Endothelial cell of umbilical vein (primary cell): ENCODE measurements around the gene C5orf58. TPM values are rescaled to one million over a fixed set of nuclear protein-coding genes. Genes with fewer than 3 reads are reported as not detected.

Experiments
- BruUV-seq: library from RNA; stranded (reverse); fragments of 400-500 nt; replicated peaks from 2 replicates; lab custom pipeline; 2021; lab: Mats Ljungman, UMichigan
- CTCF ChIA-PET: fragments of 300-600, 350-600 bp; sonication (Branson Sonifier 250); formaldehyde crosslinking; loops from one replicate; lab custom pipeline; 2021; ENCODE audit warnings: antibody characterized with exemption, inconsistent platforms; lab: Charles Lee
- POLR2A ChIA-PET: fragments of 300-600, 350-600 bp; sonication (Branson Sonifier 250); formaldehyde crosslinking; loops from one replicate; lab custom pipeline; 2021; ENCODE audit warnings: antibody characterized with exemption, inconsistent platforms; lab: Charles Lee
- DNase-seq: peaks from one replicate; pipeline ENCODE4 v3.0.0-alpha.2; 2011; ENCODE audit warnings: low read depth, low spot score
- FAIRE-seq: peaks from 2 replicates; lab custom pipeline; 2011; peaks lifted over from hg19 to GRCh38; lab: Jason Lieb, UNC
- H2AFZ ChIP-seq: 2 replicates; pipeline ENCODE4 v1.6.0; 2012; ENCODE audit warnings: low read depth, low read length, control low read depth, inconsistent platforms
- H3K27ac ChIP-seq: 2 replicates; pipeline ENCODE4 v1.5.1; 2011; ENCODE audit warnings: low read depth, mild to moderate bottlenecking, control low read depth, low read length, moderate library complexity; ENCODE audit not compliant: insufficient read depth
- H3K27me3 ChIP-seq, 2 experiments: 2 replicates each; pipeline versions ENCODE4 v1.6.0 to v1.6.1; 2011; ENCODE audit warnings: low read length in 2 of 2, mixed read lengths in 1 of 2; ENCODE audit not compliant: control insufficient read depth in 2 of 2, insufficient read depth in 2 of 2
- H3K36me3 ChIP-seq, 2 experiments: 2 replicates in 1 of 2; 3 replicates in 1 of 2; pipeline ENCODE4 v1.5.1; 2011; ENCODE audit warnings: low read length in 2 of 2, mild to moderate bottlenecking in 1 of 2, moderate library complexity in 1 of 2; ENCODE audit not compliant: control insufficient read depth in 2 of 2, insufficient read depth in 2 of 2; ENCODE audit errors: extremely low read depth in 1 of 2
- H3K4me1 ChIP-seq: 3 replicates; pipeline ENCODE4 v1.5.1; 2011; ENCODE audit warnings: mild to moderate bottlenecking, low read length; ENCODE audit not compliant: control insufficient read depth, insufficient read depth; ENCODE audit errors: extremely low read depth
- H3K4me2 ChIP-seq: 2 replicates; pipeline ENCODE4 v1.6.1; 2011; ENCODE audit warnings: low read length, control low read depth, mixed read lengths; ENCODE audit not compliant: insufficient read depth
- H3K4me3 ChIP-seq, 3 experiments: fragments of 200-600 bp in 1 of 3; sonication (generic), shearing (Covaris generic) in 1 of 3; replicated peaks in 1 of 3; 2 replicates each; pipeline ENCODE4 v1.5.1; 2011 to 2016; ENCODE audit warnings: control low read depth in 3 of 3, low read length in 3 of 3, mild to moderate bottlenecking in 2 of 3, inconsistent platforms in 1 of 3, low read depth in 1 of 3, moderate library complexity in 1 of 3; ENCODE audit not compliant: insufficient read depth in 1 of 3
- H3K79me2 ChIP-seq: 2 replicates; pipeline ENCODE4 v1.6.0; 2012; ENCODE audit warnings: low read length, inconsistent platforms; ENCODE audit not compliant: control insufficient read depth, insufficient read depth
- H3K9ac ChIP-seq: replicated peaks from 2 replicates; pipeline ENCODE3; 2011; ENCODE audit warnings: low read length, control low read depth; ENCODE audit not compliant: insufficient read depth; ENCODE audit errors: extremely low read depth
- H3K9me1 ChIP-seq: replicated peaks from 3 replicates; pipeline ENCODE4 v1.6.0; 2011; ENCODE audit warnings: mild to moderate bottlenecking, low read length; ENCODE audit not compliant: control insufficient read depth, insufficient read depth; ENCODE audit errors: extremely low read depth
- H3K9me3 ChIP-seq: replicated peaks from 2 replicates; pipeline ENCODE4 v1.5.1; 2012; ENCODE audit warnings: low read length, inconsistent platforms; ENCODE audit not compliant: control insufficient read depth, insufficient read depth
- H4K20me1 ChIP-seq: replicated peaks from 2 replicates; pipeline ENCODE3; 2011; ENCODE audit warnings: mild to moderate bottlenecking, low read length; ENCODE audit not compliant: control insufficient read depth, insufficient read depth; ENCODE audit errors: extremely low read depth
- EZH2 ChIP-seq: IDR thresholded peaks from 2 replicates; pipeline ENCODE4 v1.6.1; 2012; ENCODE audit warnings: borderline replicate concordance, low read depth, mild to moderate bottlenecking, moderate library complexity, low read length, inconsistent platforms; ENCODE audit not compliant: severe bottlenecking
- FOS ChIP-seq: IDR thresholded peaks from 2 replicates; pipeline ENCODE4 v1.6.1; 2011; ENCODE audit warnings: mild to moderate bottlenecking, low read length, moderate library complexity, borderline replicate concordance; ENCODE audit not compliant: insufficient read depth
- MYC ChIP-seq: IDR thresholded peaks from one replicate; pipeline ENCODE4 v1.6.1; 2011; ENCODE audit warnings: mild to moderate bottlenecking, low read depth, low read length
- POLR2A ChIP-seq: IDR thresholded peaks from 2 replicates; pipeline ENCODE4 v1.6.1; 2012; ENCODE audit warnings: low read depth, mild to moderate bottlenecking, control low read depth, low read length
- POLR2AphosphoS5 ChIP-seq: IDR thresholded peaks from 2 replicates; pipeline ENCODE4 v1.6.1; 2012; ENCODE audit warnings: low read depth, mild to moderate bottlenecking, control low read depth, low read length, moderate library complexity; ENCODE audit not compliant: insufficient read depth
- dilution Hi-C: fragments of 300-500 bp; cut with MboI; formaldehyde crosslinking; loops from one replicate; pipeline ENCODE4 v1.15.0; 2019; ENCODE audit warnings: low sequenced_read_pairs; ENCODE audit not compliant: extremely low pct_ligation_motif_present
- intact Hi-C: fragments of 100-400 bp; cut with micrococcal nuclease; formaldehyde crosslinking; loops from one replicate; pipeline ENCODE4 v1.10.0; 2022
- polyA plus RNA-seq, 4 experiments: library from polyadenylated mRNA; depleted of rRNA in 3 of 4; stranded (reverse) in 3 of 4; unstranded in 1 of 4; fragments of >200 nt; gene quantifications; 2 replicates each; pipeline versions ENCODE4 v1.2.1 to v1.2.3, GENCODE V29; 2011 to 2012; ENCODE audit warnings: missing spikeins in 1 of 4
- total RNA-seq: library from RNA; stranded (reverse); gene quantifications from 2 replicates; pipeline ENCODE4 v1.2.3, GENCODE V29; 2021
- TF ChIP-seq, protein P1 (sequence below), 2 donors: IDR thresholded peaks; 1 replicate in 1 of 2; 2 replicates in 1 of 2; pipeline ENCODE4 v1.5.1; 2011; ENCODE audit warnings: low read length in 2 of 2, mild to moderate bottlenecking in 2 of 2, moderate library complexity in 2 of 2, control low read depth in 1 of 2, inconsistent platforms in 1 of 2, low read depth in 1 of 2; ENCODE audit not compliant: insufficient read depth in 1 of 2; ENCODE audit errors: extremely low read depth in 1 of 2

Gene C5orf58
- total and polyA plus RNA-seq, 2 donors (not counting 3 experiments of a cell fraction or from before 2014, with no cell fraction given), result not detected

DNA sequence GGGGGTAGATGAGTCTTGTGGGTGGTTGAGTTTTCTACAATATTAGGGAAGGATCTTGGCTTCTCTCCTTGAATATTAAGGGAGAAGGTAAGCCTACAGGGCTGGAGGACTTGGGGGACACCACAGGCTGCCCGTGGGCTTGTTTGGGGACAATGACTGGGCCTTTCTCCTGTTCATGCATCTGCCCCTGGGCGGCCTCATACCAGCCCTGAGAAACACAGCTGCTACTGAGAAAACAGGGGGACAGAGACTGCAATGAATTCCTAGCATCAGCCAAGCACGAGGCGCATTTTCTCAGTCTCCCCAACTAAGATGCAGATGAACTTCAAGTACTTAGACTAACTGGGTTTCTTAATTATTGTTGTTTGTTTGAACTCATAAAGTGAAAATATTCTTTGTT, 24.6 kb downstream of the C5orf58 start:
- BruUV-seq, result no TSS peak
- dilution Hi-C loops, result no loop called here
- Histone ChIP-seq H3K27me3 (peaks cover 8 to 12% of the 10 kb centered on the region in 2 experiments), H4K20me1 (no peaks in the 10 kb centered on the region), H3K4me2 (no peak overlapping the region), H3K9me3 (no peaks in the 10 kb centered on the region), H2AFZ (no peak overlapping the region), H3K4me3 (no peak overlapping the region), H3K36me3 (no peaks in the 10 kb centered on the region), H3K27ac (no peak overlapping the region), H3K9me1 (no peaks in the 10 kb centered on the region), H3K4me1 (no peaks in the 10 kb centered on the region), H3K9ac (no peak overlapping the region), H3K79me2 (no peaks in the 10 kb centered on the region)
- intact Hi-C loops, result no loop called here
- POLR2A ChIA-PET, result no interaction called here
- no peak for TF ChIP-seq POLR2AphosphoS5
- TF ChIP-seq POLR2A, result no peak
- TF ChIP-seq, protein P1, sequence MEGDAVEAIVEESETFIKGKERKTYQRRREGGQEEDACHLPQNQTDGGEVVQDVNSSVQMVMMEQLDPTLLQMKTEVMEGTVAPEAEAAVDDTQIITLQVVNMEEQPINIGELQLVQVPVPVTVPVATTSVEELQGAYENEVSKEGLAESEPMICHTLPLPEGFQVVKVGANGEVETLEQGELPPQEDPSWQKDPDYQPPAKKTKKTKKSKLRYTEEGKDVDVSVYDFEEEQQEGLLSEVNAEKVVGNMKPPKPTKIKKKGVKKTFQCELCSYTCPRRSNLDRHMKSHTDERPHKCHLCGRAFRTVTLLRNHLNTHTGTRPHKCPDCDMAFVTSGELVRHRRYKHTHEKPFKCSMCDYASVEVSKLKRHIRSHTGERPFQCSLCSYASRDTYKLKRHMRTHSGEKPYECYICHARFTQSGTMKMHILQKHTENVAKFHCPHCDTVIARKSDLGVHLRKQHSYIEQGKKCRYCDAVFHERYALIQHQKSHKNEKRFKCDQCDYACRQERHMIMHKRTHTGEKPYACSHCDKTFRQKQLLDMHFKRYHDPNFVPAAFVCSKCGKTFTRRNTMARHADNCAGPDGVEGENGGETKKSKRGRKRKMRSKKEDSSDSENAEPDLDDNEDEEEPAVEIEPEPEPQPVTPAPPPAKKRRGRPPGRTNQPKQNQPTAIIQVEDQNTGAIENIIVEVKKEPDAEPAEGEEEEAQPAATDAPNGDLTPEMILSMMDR (IDR thresholded peaks at IDR 0.05; ENCODE audit: extremely low read depth in 1 of 2, insufficient read depth in 1 of 2, low read depth in 1 of 2, low read length in 2 of 2), result no peak
- no peak for TF ChIP-seq MYC
- FAIRE-seq, result no peak
- no peak for DNase-seq
- CTCF ChIA-PET, result interaction anchor here (1.0 kb wide), 1 partner anchor 31 kb away, joined by 3 read pairs; no protein-coding TSS in a partner anchor

DNA sequence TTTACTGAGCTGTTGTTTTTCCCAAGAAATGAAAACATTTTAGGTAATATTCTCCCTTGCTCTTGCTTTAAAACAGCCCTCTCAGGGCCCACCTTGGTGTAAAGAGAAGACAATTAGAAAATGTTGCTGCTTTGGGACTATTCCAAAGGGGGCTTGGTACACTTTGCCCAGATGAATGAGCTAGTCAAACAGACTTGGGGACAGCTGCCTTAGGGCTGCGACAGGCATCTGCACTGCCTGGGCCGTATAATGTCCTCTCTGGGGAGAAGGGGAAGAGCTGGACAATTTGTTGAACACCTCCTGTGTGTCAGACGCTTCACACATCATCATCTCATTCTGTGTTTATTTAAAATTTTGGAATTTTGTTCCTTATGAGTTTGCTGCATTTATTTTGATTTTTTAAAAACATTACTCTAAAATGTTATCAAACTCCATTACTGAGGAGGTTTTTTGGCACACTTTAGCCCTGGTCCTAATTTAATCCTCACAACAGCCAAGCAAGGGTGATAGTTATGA, 28.8 kb downstream of the C5orf58 start:
- DNase-seq (no peak), FAIRE-seq (no peak)
- Histone ChIP-seq H3K9me1 (no peaks in the 10 kb centered on the region), H3K27me3 (peaks cover 13 to 27% of the 10 kb centered on the region in 2 experiments), H3K9ac (no peak overlapping the region), H3K27ac (no peak overlapping the region), H3K4me3 (no peak overlapping the region), H3K9me3 (no peaks in the 10 kb centered on the region), H3K36me3 (no peaks in the 10 kb centered on the region), H2AFZ (no peak overlapping the region), H4K20me1 (no peaks in the 10 kb centered on the region), H3K79me2 (no peaks in the 10 kb centered on the region), H3K4me1 (no peaks in the 10 kb centered on the region), H3K4me2 (no peak overlapping the region)
- no TSS peak for BruUV-seq
- intact Hi-C loops (no loop called here), dilution Hi-C loops (no loop called here)
- TF ChIP-seq FOS (no peak), POLR2A (no peak), EZH2 (no peak)
- ChIA-PET CTCF (interaction anchor here (1.2 to 1.4 kb wide), 2 partner anchors 36 to 37 kb away, joined by 3 read pairs; partner anchors contain the start of gene LCP2), POLR2A (no interaction called here)
